Measurements from ENCODE around the gene GDF9. TPM values are rescaled to one million over a fixed set of nuclear protein-coding genes. Genes with fewer than 3 reads are reported as not detected.

Gene GDF9
- total and polyA plus RNA-seq, 7 experiments from 2014 or later: 0.43 to 2.0 (median 1.4) TPM

DNA sequence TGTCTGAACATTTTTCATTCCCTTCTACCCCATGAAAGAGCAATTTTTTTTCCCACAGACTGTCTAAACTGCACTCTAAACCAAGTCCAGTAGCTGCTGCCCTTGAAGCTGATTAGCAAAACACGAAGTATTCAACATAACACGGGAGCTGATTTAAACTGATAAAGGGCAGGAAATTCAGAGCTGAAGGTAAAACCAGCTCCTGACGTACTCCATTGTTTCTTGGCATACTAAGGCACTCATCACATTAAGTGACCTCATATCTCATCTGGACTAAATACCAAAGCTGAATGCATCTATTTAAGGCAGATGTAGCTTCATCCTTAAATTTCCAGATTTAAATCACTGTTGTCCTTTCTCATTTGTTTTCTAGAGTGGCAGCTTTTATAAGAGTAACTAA lies 12.0 kb downstream of the GDF9 start:
- H3K4me1 ChIP-seq (ENCODE audit: control insufficient read depth in 2 of 2, insufficient read depth in 2 of 2, low read length in 2 of 2): no peaks in the 10 kb centered on the region
- DNase-seq (no peak), ATAC-seq (no peak)
- no peaks in the 10 kb centered on the region for H3K27me3 ChIP-seq (ENCODE audit: control insufficient read depth in 2 of 2, insufficient read depth in 2 of 2, low read length in 2 of 2)
- no peak overlapping the region for H3K4me3 ChIP-seq (ENCODE audit: low read length)
- CTCF ChIA-PET: interaction anchor here (1.6 kb wide), 1 partner anchor 13 kb away, joined by 3 read pairs; no protein-coding TSS in a partner anchor
- POLR2A ChIA-PET: interaction anchor here (0.5 kb wide), 1 partner anchor 117 kb away, joined by 3 read pairs; the partner anchor contains the start of gene KIF3A
- H3K9me3 Mint-ChIP-seq: peaks cover 0 to 2% (median 0%) of the 10 kb centered on the region in 11 donors
- H3K27ac Mint-ChIP-seq: no peak overlapping the region
- H3K9me3 ChIP-seq (ENCODE audit: control insufficient read depth in 2 of 3, low read length in 3 of 3): no peaks in the 10 kb centered on the region
- peaks cover 0 to 6% (median 1%) of the 10 kb centered on the region in 7 donors for H3K4me1 Mint-ChIP-seq
- peaks cover 5 to 13% (median 10%) of the 10 kb centered on the region in 5 donors for H3K27me3 Mint-ChIP-seq
- intact Hi-C loops (cut with micrococcal nuclease): no loop called here
- H3K4me3 Mint-ChIP-seq: no peak overlapping the region
- no peaks in the 10 kb centered on the region for H3K36me3 ChIP-seq (ENCODE audit: control insufficient read depth in 2 of 3, insufficient read depth in 3 of 3, low read length in 3 of 3)
- H3K27ac ChIP-seq (ENCODE audit: low read depth, low read length): no peak overlapping the region
- H3K36me3 Mint-ChIP-seq: no peaks in the 10 kb centered on the region

DNA sequence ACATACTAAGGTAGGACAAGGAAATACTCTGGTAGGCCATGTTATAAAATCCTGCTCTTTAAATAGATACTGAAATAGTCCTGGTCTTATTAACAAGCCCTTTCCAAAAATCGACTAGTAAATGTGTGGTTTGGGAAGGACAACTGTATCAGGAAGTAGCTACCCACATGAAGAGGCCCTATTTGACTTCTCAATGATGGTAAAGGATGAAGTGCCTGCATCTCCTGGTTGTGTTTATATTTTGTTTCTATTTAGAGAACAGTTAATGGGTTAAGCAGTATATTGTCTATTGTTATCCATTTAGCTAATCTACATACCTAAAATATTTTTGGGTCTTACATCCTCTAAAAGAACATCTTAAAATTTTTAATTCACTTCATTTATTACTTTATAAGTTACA lies 12.5 kb downstream of the GDF9 start:
- Mint-ChIP-seq H3K36me3 (no peaks in the 10 kb centered on the region), H3K27ac (no peak overlapping the region), H3K4me1 (peaks cover 0 to 6% (median 1%) of the 10 kb centered on the region in 7 donors), H3K27me3 (peaks cover 5 to 12% (median 10%) of the 10 kb centered on the region in 5 donors), H3K9me3 (peaks cover 0 to 2% (median 0%) of the 10 kb centered on the region in 11 donors), H3K4me3 (no peak overlapping the region)
- H3K36me3 ChIP-seq (ENCODE audit: control insufficient read depth in 2 of 3, insufficient read depth in 3 of 3, low read length in 3 of 3): no peaks in the 10 kb centered on the region
- H3K27me3 ChIP-seq (ENCODE audit: control insufficient read depth in 2 of 2, insufficient read depth in 2 of 2, low read length in 2 of 2): no peaks in the 10 kb centered on the region
- no peaks in the 10 kb centered on the region for H3K9me3 ChIP-seq (ENCODE audit: control insufficient read depth in 2 of 3, low read length in 3 of 3)
- intact Hi-C loops (cut with micrococcal nuclease): no loop called here
- no peaks in the 10 kb centered on the region for H3K4me1 ChIP-seq (ENCODE audit: control insufficient read depth in 2 of 2, insufficient read depth in 2 of 2, low read length in 2 of 2)
- CTCF ChIA-PET: interaction anchor here (1.6 kb wide), 1 partner anchor 14 kb away, joined by 3 read pairs; no protein-coding TSS in a partner anchor
- no peak for ATAC-seq
- H3K27ac ChIP-seq (ENCODE audit: low read depth, low read length): no peak overlapping the region
- DNase-seq: no peak
- no peak overlapping the region for H3K4me3 ChIP-seq (ENCODE audit: low read length)
- POLR2A ChIA-PET: interaction anchor here (0.5 kb wide), 1 partner anchor 116 kb away, joined by 3 read pairs; the partner anchor contains the start of gene KIF3A

DNA sequence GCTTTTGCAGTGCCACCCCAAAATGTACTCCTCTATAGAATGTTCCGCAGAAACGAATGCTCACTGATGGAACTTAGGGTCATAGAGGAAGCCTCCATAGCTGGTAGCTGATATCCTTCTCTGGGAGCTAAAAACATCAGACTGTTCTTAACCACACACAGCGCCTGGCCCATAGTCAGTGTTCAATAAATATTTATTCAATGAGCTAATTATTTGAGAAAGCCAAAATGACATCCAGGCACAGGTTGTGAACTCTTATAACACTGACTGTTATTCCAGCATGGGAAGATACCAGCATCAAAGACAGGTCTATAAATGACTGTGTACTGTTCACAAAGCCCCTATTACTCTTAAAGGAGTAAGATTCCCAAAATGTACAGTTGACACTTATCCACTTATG lies 12.9 kb downstream of the GDF9 start:
- Mint-ChIP-seq H3K9me3 (peaks cover 0 to 2% (median 0%) of the 10 kb centered on the region in 11 donors), H3K27ac (no peak overlapping the region), H3K4me3 (no peak overlapping the region), H3K4me1 (peaks cover 0 to 6% (median 1%) of the 10 kb centered on the region in 7 donors), H3K27me3 (peaks cover 5 to 10% (median 8%) of the 10 kb centered on the region in 5 donors), H3K36me3 (no peaks in the 10 kb centered on the region)
- ChIA-PET POLR2A (no interaction called here), CTCF (no interaction called here)
- no peaks in the 10 kb centered on the region for H3K27me3 ChIP-seq (ENCODE audit: control insufficient read depth in 2 of 2, insufficient read depth in 2 of 2, low read length in 2 of 2)
- intact Hi-C loops (cut with micrococcal nuclease): no loop called here
- H3K4me1 ChIP-seq (ENCODE audit: control insufficient read depth in 2 of 2, insufficient read depth in 2 of 2, low read length in 2 of 2): no peaks in the 10 kb centered on the region
- no peak overlapping the region for H3K27ac ChIP-seq (ENCODE audit: low read depth, low read length)
- DNase-seq (no peak), ATAC-seq (no peak)
- no peak overlapping the region for H3K4me3 ChIP-seq (ENCODE audit: low read length)
- H3K36me3 ChIP-seq (ENCODE audit: control insufficient read depth in 2 of 3, insufficient read depth in 3 of 3, low read length in 3 of 3): no peaks in the 10 kb centered on the region
- H3K9me3 ChIP-seq (ENCODE audit: control insufficient read depth in 2 of 3, low read length in 3 of 3): no peaks in the 10 kb centered on the region

DNA sequence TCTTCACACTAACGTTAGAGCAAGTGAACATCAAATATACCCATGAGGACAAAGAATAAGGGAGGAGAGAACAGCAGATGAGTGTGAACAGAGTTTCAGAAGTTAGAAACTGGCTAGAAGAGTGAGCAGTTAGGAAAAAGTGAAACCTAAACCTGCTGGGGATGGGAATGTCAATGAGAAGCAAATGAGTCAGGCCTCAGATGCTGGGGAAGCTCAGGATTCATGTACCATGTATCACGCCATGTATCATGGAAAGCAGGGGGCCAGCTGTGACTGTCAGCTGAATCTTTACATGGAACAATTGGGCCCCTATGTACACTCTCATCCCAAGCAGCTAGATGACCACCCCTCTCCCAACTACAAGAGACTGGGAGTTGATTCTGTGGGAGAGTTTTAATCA lies 16.2 kb downstream of the GDF9 start:
- DNase-seq (no peak), ATAC-seq (no peak)
- no peaks in the 10 kb centered on the region for H3K36me3 ChIP-seq (ENCODE audit: control insufficient read depth in 2 of 3, insufficient read depth in 3 of 3, low read length in 3 of 3)
- POLR2A ChIA-PET: no interaction called here
- CTCF ChIA-PET: no interaction called here
- H3K4me3 ChIP-seq (ENCODE audit: low read length): no peak overlapping the region
- Mint-ChIP-seq H3K36me3 (no peaks in the 10 kb centered on the region), H3K9me3 (no peaks in the 10 kb centered on the region), H3K4me1 (peaks cover 0 to 6% (median 1%) of the 10 kb centered on the region in 7 donors), H3K27me3 (peaks cover 0 to 6% (median 3%) of the 10 kb centered on the region in 5 donors), H3K4me3 (no peak overlapping the region), H3K27ac (no peak overlapping the region)
- H3K27me3 ChIP-seq (ENCODE audit: control insufficient read depth in 2 of 2, insufficient read depth in 2 of 2, low read length in 2 of 2): no peaks in the 10 kb centered on the region
- H3K4me1 ChIP-seq (ENCODE audit: control insufficient read depth in 2 of 2, insufficient read depth in 2 of 2, low read length in 2 of 2): no peaks in the 10 kb centered on the region
- intact Hi-C loops (cut with micrococcal nuclease): no loop called here
- H3K9me3 ChIP-seq (ENCODE audit: control insufficient read depth in 2 of 3, low read length in 3 of 3): no peaks in the 10 kb centered on the region
- H3K27ac ChIP-seq (ENCODE audit: low read depth, low read length): no peak overlapping the region

DNA sequence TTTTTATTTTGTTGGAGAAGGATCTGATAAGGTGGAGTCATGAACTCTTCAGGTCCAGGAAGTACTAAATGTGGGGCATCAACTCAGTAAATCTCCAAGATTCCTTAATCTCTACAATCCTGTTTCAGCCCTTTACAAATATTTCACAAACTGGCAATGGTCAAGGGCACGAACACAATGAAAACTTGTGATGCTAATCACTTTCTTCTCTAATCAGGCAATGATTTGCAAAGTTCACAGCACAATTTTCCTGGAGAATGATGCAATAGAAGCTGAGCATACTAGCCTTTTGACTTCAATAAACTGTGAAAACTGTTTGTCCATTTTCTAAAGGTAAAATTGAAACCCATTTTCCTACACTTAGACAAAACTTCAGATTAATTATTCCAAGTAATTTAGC lies 16.9 kb downstream of the GDF9 start:
- intact Hi-C loops (cut with micrococcal nuclease): no loop called here
- Mint-ChIP-seq H3K36me3 (no peaks in the 10 kb centered on the region), H3K4me3 (no peak overlapping the region), H3K4me1 (peaks cover 0 to 5% (median 1%) of the 10 kb centered on the region in 7 donors), H3K9me3 (no peaks in the 10 kb centered on the region), H3K27ac (no peak overlapping the region), H3K27me3 (peaks cover 0 to 3% (median 0%) of the 10 kb centered on the region in 5 donors)
- ATAC-seq (no peak), DNase-seq (no peak)
- no peak overlapping the region for H3K4me3 ChIP-seq (ENCODE audit: low read length)
- H3K27ac ChIP-seq (ENCODE audit: low read depth, low read length): no peak overlapping the region
- H3K36me3 ChIP-seq (ENCODE audit: control insufficient read depth in 2 of 3, insufficient read depth in 3 of 3, low read length in 3 of 3): no peaks in the 10 kb centered on the region
- no peaks in the 10 kb centered on the region for H3K27me3 ChIP-seq (ENCODE audit: control insufficient read depth in 2 of 2, insufficient read depth in 2 of 2, low read length in 2 of 2)
- H3K9me3 ChIP-seq (ENCODE audit: control insufficient read depth in 2 of 3, low read length in 3 of 3): no peaks in the 10 kb centered on the region
- no peaks in the 10 kb centered on the region for H3K4me1 ChIP-seq (ENCODE audit: control insufficient read depth in 2 of 2, insufficient read depth in 2 of 2, low read length in 2 of 2)
- ChIA-PET POLR2A (no interaction called here), CTCF (no interaction called here)

DNA sequence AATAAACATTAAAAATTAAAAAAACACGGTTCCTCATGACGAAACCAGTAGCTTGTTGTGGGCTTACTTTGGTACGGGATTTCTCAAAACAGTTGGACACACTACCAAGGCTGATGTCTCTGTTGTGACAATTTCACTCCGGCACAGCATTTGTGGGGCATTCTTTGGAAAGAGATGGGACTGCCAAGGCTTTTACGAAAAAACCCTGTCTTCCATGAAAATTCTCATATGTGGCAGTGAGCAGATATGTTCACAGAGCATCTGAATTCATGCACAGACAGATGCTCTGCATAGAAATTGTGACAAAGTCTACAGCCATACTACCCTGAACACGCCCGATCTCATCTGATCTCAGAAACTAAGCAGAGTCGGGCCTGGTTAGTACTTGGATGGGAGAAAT lies 18.0 kb downstream of the GDF9 start:
- no peak overlapping the region for H3K4me3 Mint-ChIP-seq

DNA sequence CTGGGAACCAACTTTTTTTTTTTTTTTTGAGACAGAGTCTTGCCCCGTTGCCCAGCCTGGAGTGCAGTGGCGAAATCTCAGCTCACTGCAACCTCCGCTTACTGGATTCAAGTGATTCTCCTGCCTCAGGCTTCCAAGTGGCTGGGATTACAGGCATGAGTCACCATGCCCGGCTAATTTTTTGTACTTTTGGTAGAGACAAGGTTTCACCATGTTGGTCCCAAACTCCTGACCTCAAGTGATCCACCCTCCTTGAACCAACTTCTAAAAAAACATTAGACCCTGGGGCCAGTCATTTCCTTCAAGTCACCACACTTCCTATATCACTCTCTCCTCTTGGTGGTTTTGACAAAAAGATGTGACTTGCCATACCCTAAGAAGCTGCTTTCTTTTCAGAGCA lies 25.0 kb downstream of the GDF9 start:
- peaks cover 0 to 3% (median 0%) of the 10 kb centered on the region in 7 donors for H3K4me1 Mint-ChIP-seq
- DNase-seq (no peak), ATAC-seq (peak; percentile 67)
- Histone ChIP-seq H3K36me3 (ENCODE audit: control insufficient read depth in 2 of 3, insufficient read depth in 3 of 3, low read length in 3 of 3) (no peaks in the 10 kb centered on the region), H3K9me3 (ENCODE audit: control insufficient read depth in 2 of 3, low read length in 3 of 3) (no peaks in the 10 kb centered on the region), H3K27ac (ENCODE audit: low read depth, low read length) (no peak overlapping the region), H3K4me3 (ENCODE audit: low read length) (no peak overlapping the region), H3K4me1 (ENCODE audit: control insufficient read depth in 2 of 2, insufficient read depth in 2 of 2, low read length in 2 of 2) (no peaks in the 10 kb centered on the region), H3K27me3 (ENCODE audit: control insufficient read depth in 2 of 2, insufficient read depth in 2 of 2, low read length in 2 of 2) (no peaks in the 10 kb centered on the region)
- no peaks in the 10 kb centered on the region for H3K27me3 Mint-ChIP-seq
- CTCF ChIA-PET: no interaction called here
- POLR2A ChIA-PET: no interaction called here
- H3K9me3 Mint-ChIP-seq: peaks cover 0 to 2% (median 0%) of the 10 kb centered on the region in 11 donors
- H3K36me3 Mint-ChIP-seq: no peaks in the 10 kb centered on the region
- H3K27ac Mint-ChIP-seq: no peak overlapping the region
- H3K4me3 Mint-ChIP-seq: no peak overlapping the region
- intact Hi-C loops (cut with micrococcal nuclease): no loop called here

More for the DNA sequence above, 18.0 kb downstream of the GDF9 start:
- Histone ChIP-seq H3K27ac (ENCODE audit: low read depth, low read length) (no peak overlapping the region), H3K4me3 (ENCODE audit: low read length) (no peak overlapping the region), H3K36me3 (ENCODE audit: control insufficient read depth in 2 of 3, insufficient read depth in 3 of 3, low read length in 3 of 3) (no peaks in the 10 kb centered on the region), H3K9me3 (ENCODE audit: control insufficient read depth in 2 of 3, low read length in 3 of 3) (no peaks in the 10 kb centered on the region), H3K4me1 (ENCODE audit: control insufficient read depth in 2 of 2, insufficient read depth in 2 of 2, low read length in 2 of 2) (no peaks in the 10 kb centered on the region), H3K27me3 (ENCODE audit: control insufficient read depth in 2 of 2, insufficient read depth in 2 of 2, low read length in 2 of 2) (no peaks in the 10 kb centered on the region)
- no peak for ATAC-seq
- intact Hi-C loops (cut with micrococcal nuclease): no loop called here
- no peak for DNase-seq
- peaks cover 0 to 3% (median 0%) of the 10 kb centered on the region in 5 donors for H3K27me3 Mint-ChIP-seq
- POLR2A ChIA-PET: no interaction called here
- CTCF ChIA-PET: interaction anchor here (1.3 kb wide), 1 partner anchor 19 kb away, joined by 3 read pairs; no protein-coding TSS in a partner anchor
- H3K4me1 Mint-ChIP-seq: peaks cover 0 to 1% (median 0%) of the 10 kb centered on the region in 7 donors
- no peaks in the 10 kb centered on the region for H3K36me3 Mint-ChIP-seq
- peaks cover 0 to 2% (median 0%) of the 10 kb centered on the region in 11 donors for H3K9me3 Mint-ChIP-seq
- H3K27ac Mint-ChIP-seq: no peak overlapping the region
